ENCODE data around the gene NDST1.

- no peak for TF ChIP-seq SIX5 (IDR thresholded peaks at IDR 0.05; ENCODE audit: low read depth, low read length, severe bottlenecking)
- TF ChIP-seq NFXL1 (IDR thresholded peaks at IDR 0.05; ENCODE audit: borderline replicate concordance), result no peak
- no peak for TF ChIP-seq MXI1 (IDR thresholded peaks at IDR 0.05; ENCODE audit: low read depth, low read length)
- TF ChIP-seq E2F4 (IDR thresholded peaks at IDR 0.05; ENCODE audit: low read depth, low read length), result no peak
- TF ChIP-seq, protein P1, sequence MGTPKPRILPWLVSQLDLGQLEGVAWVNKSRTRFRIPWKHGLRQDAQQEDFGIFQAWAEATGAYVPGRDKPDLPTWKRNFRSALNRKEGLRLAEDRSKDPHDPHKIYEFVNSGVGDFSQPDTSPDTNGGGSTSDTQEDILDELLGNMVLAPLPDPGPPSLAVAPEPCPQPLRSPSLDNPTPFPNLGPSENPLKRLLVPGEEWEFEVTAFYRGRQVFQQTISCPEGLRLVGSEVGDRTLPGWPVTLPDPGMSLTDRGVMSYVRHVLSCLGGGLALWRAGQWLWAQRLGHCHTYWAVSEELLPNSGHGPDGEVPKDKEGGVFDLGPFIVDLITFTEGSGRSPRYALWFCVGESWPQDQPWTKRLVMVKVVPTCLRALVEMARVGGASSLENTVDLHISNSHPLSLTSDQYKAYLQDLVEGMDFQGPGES (IDR thresholded peaks at IDR 0.05), result no peak
Observed at GRCh38 chr5:150539206-150539605, 31.3 kb downstream of the NDST1 start.

Measured in GM12878 (cell line).